A549 (cell line): Measurements from ENCODE around the gene RPGRIP1.

Source experiments
- EP300 ChIP-seq, 2 experiments: fragments of >200 bp; sonication (Bioruptor Twin); formaldehyde crosslinking; IDR thresholded peaks; 2 replicates in 1 of 2; 3 replicates in 1 of 2; pipeline ENCODE4 v1.6.1; 2016 to 2017
- JUN ChIP-seq, 2 experiments: fragments of >200 bp; sonication (Bioruptor Twin); formaldehyde crosslinking; IDR thresholded peaks; 2 replicates in 1 of 2; 3 replicates in 1 of 2; pipeline ENCODE4 v1.6.1; 2016 to 2017
- KDM1A ChIP-seq: fragments of 200-600 bp; sonication (generic); IDR thresholded peaks from 2 replicates; pipeline ENCODE4 v1.6.1; 2016; ENCODE audit warnings: low read depth, mild to moderate bottlenecking
- MAFK ChIP-seq: fragments of 450-650 bp; IDR thresholded peaks from 2 replicates; pipeline ENCODE4 v1.6.1; 2014; ENCODE audit not compliant: partially characterized antibody
- POLR2AphosphoS2 ChIP-seq: conservative IDR thresholded peaks from 2 replicates; pipeline ENCODE4 v1.6.1; 2012; ENCODE audit warnings: low read length, improper control_type of control experiment, inconsistent platforms
- SMC3 ChIP-seq: fragments of >200 bp; sonication (Bioruptor Twin); formaldehyde crosslinking; IDR thresholded peaks from 3 replicates; pipeline ENCODE4 v1.6.1; 2018; ENCODE audit warnings: inconsistent platforms
- TF ChIP-seq, protein P1 (sequence below): fragments of >200 bp; sonication (Bioruptor Twin); formaldehyde crosslinking; IDR thresholded peaks from 3 replicates; pipeline ENCODE4 v1.6.1; 2016
- TF ChIP-seq, protein P2 (sequence below): fragments of >200 bp; sonication (Bioruptor Twin); formaldehyde crosslinking; IDR thresholded peaks from 3 replicates; pipeline ENCODE4 v1.5.1; 2016
- TF ChIP-seq, protein P3 (sequence below): fragments of 200-600 bp; sonication (generic); IDR thresholded peaks from 2 replicates; pipeline ENCODE4 v1.6.1; 2016; ENCODE audit warnings: antibody characterized with exemption, mild to moderate bottlenecking, moderate library complexity

DNA sequence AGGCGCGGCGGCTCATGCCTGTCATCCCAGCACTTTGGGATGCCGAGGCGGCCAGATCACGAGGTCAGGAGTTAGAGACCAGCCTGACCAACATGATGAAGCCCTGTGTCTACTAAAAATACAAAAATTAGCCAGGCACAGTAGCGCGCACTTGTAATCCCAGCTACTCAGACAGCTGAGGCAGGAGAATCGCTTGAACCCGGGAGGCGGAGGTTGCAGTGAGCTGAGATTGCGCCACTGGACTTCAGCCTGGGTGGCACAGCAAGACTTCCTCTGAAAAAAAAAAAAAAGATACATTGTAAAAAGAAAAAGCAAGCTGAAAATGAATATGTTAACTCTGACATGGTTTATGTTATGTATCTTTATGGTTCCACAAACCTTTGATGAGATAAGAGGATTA lies 33.6 kb downstream of the RPGRIP1 start:
- TF ChIP-seq, protein P1, sequence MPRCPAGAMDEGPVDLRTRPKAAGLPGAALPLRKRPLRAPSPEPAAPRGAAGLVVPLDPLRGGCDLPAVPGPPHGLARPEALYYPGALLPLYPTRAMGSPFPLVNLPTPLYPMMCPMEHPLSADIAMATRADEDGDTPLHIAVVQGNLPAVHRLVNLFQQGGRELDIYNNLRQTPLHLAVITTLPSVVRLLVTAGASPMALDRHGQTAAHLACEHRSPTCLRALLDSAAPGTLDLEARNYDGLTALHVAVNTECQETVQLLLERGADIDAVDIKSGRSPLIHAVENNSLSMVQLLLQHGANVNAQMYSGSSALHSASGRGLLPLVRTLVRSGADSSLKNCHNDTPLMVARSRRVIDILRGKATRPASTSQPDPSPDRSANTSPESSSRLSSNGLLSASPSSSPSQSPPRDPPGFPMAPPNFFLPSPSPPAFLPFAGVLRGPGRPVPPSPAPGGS: no peak
- no peak for TF ChIP-seq KDM1A
- TF ChIP-seq JUN (IDR thresholded peaks at IDR 0.05): no peak
- no peak for TF ChIP-seq POLR2AphosphoS2
- TF ChIP-seq, protein P2, sequence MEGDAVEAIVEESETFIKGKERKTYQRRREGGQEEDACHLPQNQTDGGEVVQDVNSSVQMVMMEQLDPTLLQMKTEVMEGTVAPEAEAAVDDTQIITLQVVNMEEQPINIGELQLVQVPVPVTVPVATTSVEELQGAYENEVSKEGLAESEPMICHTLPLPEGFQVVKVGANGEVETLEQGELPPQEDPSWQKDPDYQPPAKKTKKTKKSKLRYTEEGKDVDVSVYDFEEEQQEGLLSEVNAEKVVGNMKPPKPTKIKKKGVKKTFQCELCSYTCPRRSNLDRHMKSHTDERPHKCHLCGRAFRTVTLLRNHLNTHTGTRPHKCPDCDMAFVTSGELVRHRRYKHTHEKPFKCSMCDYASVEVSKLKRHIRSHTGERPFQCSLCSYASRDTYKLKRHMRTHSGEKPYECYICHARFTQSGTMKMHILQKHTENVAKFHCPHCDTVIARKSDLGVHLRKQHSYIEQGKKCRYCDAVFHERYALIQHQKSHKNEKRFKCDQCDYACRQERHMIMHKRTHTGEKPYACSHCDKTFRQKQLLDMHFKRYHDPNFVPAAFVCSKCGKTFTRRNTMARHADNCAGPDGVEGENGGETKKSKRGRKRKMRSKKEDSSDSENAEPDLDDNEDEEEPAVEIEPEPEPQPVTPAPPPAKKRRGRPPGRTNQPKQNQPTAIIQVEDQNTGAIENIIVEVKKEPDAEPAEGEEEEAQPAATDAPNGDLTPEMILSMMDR: no peak
- TF ChIP-seq, protein P3, sequence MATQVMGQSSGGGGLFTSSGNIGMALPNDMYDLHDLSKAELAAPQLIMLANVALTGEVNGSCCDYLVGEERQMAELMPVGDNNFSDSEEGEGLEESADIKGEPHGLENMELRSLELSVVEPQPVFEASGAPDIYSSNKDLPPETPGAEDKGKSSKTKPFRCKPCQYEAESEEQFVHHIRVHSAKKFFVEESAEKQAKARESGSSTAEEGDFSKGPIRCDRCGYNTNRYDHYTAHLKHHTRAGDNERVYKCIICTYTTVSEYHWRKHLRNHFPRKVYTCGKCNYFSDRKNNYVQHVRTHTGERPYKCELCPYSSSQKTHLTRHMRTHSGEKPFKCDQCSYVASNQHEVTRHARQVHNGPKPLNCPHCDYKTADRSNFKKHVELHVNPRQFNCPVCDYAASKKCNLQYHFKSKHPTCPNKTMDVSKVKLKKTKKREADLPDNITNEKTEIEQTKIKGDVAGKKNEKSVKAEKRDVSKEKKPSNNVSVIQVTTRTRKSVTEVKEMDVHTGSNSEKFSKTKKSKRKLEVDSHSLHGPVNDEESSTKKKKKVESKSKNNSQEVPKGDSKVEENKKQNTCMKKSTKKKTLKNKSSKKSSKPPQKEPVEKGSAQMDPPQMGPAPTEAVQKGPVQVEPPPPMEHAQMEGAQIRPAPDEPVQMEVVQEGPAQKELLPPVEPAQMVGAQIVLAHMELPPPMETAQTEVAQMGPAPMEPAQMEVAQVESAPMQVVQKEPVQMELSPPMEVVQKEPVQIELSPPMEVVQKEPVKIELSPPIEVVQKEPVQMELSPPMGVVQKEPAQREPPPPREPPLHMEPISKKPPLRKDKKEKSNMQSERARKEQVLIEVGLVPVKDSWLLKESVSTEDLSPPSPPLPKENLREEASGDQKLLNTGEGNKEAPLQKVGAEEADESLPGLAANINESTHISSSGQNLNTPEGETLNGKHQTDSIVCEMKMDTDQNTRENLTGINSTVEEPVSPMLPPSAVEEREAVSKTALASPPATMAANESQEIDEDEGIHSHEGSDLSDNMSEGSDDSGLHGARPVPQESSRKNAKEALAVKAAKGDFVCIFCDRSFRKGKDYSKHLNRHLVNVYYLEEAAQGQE: no peak
- no peak for TF ChIP-seq SMC3
- no peak for TF ChIP-seq MAFK
- TF ChIP-seq EP300 (IDR thresholded peaks at IDR 0.05): no peak
